ENCODE measurements around the gene TCEA2.

TCEA2 gene

DNA sequence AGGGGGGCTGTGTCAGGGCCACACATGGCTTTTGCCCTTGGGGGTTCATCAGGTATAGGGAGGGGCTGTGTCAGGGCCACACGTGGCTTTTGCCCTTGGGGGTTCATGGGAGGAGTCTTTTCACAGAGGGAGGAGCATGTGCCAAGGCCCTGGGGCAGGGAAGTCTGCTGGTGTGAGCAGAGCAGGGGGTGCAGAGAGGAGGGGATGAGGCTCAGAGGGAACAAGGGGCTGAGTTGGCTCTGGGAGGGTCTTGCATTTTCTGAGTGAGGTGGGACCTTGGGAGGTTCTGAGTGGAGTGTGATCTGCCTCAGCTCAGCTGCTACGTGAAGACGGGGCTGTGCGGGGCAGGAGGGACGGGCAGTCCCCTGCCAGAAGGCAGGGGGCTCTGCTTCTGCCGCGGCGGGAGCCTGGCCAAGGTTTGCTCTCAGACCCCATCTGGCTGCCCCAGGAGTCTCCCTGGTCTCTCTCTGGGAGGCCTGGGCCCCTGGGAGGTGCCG, 7.6 kb upstream of the TCEA2 start:
- TF ChIP-seq, protein P1, sequence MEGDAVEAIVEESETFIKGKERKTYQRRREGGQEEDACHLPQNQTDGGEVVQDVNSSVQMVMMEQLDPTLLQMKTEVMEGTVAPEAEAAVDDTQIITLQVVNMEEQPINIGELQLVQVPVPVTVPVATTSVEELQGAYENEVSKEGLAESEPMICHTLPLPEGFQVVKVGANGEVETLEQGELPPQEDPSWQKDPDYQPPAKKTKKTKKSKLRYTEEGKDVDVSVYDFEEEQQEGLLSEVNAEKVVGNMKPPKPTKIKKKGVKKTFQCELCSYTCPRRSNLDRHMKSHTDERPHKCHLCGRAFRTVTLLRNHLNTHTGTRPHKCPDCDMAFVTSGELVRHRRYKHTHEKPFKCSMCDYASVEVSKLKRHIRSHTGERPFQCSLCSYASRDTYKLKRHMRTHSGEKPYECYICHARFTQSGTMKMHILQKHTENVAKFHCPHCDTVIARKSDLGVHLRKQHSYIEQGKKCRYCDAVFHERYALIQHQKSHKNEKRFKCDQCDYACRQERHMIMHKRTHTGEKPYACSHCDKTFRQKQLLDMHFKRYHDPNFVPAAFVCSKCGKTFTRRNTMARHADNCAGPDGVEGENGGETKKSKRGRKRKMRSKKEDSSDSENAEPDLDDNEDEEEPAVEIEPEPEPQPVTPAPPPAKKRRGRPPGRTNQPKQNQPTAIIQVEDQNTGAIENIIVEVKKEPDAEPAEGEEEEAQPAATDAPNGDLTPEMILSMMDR (IDR thresholded peaks at IDR 0.05; ENCODE audit: low read depth, low read length, missing control alignments): no peak
- H3K4me3 ChIP-seq (ENCODE audit: low read depth, low read length): no peak overlapping the region

DNA sequence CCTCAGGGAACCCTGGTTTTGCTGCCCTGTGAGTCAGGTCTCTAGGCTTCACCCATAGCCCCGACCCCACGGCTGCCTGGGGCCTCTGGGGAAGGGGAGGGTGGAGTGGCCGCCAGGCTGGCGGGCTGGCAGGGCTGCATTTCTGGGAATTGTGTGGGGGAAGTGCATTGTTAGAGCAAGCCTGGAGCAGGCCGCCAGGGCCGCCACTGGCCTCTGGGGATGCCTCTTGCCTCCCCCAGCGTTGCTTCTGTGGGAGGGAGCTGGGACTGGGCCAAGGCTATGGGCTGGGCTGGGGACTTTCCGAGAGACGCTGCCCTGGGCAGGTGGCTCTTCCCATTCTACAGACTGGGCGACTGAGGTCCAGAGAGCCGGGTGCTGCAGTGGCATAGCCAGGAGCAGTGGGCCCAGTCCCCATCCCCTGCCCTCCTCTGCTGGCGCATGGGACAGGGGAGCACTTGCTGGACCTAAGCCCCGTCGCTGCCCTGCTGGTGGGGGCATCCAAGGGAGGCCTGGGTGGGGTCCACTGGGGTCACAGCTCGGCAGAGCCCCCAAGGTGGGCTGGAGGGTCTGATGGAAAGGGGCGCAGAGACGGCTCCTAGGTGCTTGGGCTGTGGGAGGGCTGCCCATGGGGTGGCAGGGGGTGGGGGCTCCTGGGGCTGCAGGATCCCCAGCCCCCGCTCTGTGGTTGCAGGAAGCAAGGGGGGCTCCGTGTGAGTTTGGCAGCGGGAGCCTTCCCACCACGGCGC, 6.9 kb upstream of the TCEA2 start:
- TF ChIP-seq, protein P1 (IDR thresholded peaks at IDR 0.05; ENCODE audit: low read depth, low read length, missing control alignments): no peak
- DNase-seq (ENCODE audit: low read depth): no peak
- H3K4me3 ChIP-seq (ENCODE audit: low read depth, low read length): no peak overlapping the region

More for the DNA sequence above, 7.6 kb upstream of the TCEA2 start:
- DNase-seq (ENCODE audit: low read depth): no peak

- TF ChIP-seq, protein P1 (IDR thresholded peaks at IDR 0.05; ENCODE audit: low read depth, low read length, missing control alignments): no peak
- DNase-seq (ENCODE audit: low read depth): no peak
- H3K4me3 ChIP-seq (ENCODE audit: low read depth, low read length): no peak overlapping the region
Measured at GRCh38 chr20:64056639-64056888, 6.4 kb upstream of the TCEA2 start.

- DNase-seq (ENCODE audit: low read depth): no peak
- TF ChIP-seq, protein P1 (IDR thresholded peaks at IDR 0.05; ENCODE audit: low read depth, low read length, missing control alignments): no peak
- H3K4me3 ChIP-seq (ENCODE audit: low read depth, low read length): no peak overlapping the region
Measured at GRCh38 chr20:64056889-64057627, 5.9 kb upstream of the TCEA2 start.

DNA sequence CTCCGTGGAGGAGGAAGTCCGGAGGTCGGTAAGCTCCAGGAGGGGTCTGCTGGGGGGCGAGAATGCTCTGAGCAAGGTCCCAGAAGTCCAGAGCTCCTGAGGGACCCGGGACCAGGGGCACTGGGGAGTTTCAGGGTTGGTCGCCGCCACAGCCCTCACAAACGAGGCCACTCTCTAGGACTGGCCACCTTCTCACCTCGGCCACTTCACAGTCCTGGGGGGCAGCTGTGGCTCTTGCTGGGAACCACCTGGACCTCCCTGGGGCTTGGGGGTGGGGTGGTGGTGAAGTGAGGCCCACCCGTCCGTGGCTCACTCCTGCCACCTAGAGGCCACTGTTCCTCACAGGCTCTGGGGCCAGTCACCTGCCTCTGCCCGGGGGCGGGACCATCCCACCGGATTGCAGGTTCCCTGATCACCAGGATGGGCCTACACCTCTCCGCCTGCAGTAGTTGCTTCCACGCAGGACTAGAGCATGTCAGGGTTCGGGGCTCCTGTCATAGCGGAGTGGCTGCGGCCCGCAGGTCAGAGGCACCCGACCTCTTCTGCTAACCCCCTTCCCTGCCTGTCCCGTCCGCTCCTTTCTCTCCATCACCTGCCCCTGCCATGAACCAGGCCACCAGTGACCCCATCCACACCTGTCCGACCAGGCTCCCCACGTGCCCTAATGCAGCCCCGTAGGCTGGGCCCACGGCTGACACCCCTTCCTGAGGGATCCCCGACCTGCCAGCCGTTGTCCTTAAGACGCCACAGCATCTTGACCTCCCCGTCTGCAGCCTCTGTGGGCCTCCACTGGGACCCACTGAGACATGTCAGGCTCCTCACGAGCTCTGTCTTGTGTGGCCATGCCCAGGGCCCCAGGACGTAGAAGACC, 5.1 kb upstream of the TCEA2 start:
- TF ChIP-seq, protein P1 (IDR thresholded peaks at IDR 0.05; ENCODE audit: low read depth, low read length, missing control alignments): peak; percentile 97
- H3K4me3 ChIP-seq (ENCODE audit: low read depth, low read length): no peak overlapping the region
- no peak for DNase-seq (ENCODE audit: low read depth)

GRCh38 chr20:64058536-64058935, 4.5 kb upstream of the TCEA2 start:
- H3K4me3 ChIP-seq (ENCODE audit: low read depth, low read length): no peak overlapping the region
- TF ChIP-seq, protein P1 (IDR thresholded peaks at IDR 0.05; ENCODE audit: low read depth, low read length, missing control alignments): no peak
- DNase-seq (ENCODE audit: low read depth): no peak

All from GM12864 (cell line).